Stimulated activated CD8-positive, alpha-beta memory T cell treated with anti-CD3 and anti-CD28 coated beads, Interleukin-12 subunit alpha, Interleukin-12 subunit beta, amount 100 ng/mL, for 1 hour (primary cell): Measurements from ENCODE around the gene SETD6.

Source experiments
- DNase-seq: peaks from one replicate; pipeline ENCODE4 v3.0.0-alpha.2; 2020; ENCODE audit warnings: low read depth

The SETD6 gene

GRCh38 chr16:58493756-58494431 lies 21.4 kb upstream of the SETD6 start:
- DNase-seq = no peak

GRCh38 chr16:58494981-58495520 lies 20.3 kb upstream of the SETD6 start:
- DNase-seq = no peak

GRCh38 chr16:58495521-58496331 lies 19.6 kb upstream of the SETD6 start:
- no peak for DNase-seq

DNA sequence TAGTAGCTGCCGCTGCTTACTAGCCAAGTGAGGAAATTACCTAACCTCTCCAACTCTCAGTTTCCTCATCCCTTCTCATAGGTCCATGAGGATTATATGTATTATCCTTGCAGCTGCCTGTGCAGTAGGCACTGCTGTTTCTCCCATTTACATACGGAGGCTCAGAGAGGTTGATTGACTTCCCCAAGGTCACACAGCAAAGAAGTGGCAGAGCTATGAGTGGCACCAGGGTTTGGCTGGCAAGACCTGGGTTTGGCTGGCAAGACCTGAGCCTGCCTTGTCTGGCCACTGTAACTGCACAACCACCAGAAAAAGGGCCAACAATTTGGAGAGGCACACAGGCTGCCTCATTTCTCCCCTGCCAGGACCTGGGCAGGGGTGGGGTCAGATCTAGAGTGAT lies 17.8 kb upstream of the SETD6 start:
- DNase-seq = no peak

DNA sequence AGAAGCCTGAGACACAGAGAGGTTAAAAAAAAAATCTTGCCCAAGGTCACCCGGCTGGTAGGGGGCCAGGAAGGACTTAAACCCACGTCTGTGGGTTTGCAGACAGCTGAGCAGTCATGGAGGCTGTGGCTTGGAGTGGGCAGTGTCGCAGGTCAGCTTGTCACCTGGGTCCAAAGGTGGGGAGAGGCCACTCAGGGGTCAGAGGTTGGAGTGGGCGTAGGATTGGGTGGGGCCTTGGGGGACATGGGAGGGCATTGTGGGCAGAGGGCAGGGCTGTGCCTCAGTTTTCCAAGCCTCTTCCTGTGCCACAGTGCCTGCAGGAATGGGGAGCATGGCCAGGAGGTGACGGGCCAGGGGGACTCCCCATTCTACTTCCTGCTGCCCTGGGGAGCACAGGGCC lies 17.4 kb upstream of the SETD6 start:
- no peak for DNase-seq

GRCh38 chr16:58498341-58499091 lies 16.8 kb upstream of the SETD6 start:
- DNase-seq = no peak

DNA sequence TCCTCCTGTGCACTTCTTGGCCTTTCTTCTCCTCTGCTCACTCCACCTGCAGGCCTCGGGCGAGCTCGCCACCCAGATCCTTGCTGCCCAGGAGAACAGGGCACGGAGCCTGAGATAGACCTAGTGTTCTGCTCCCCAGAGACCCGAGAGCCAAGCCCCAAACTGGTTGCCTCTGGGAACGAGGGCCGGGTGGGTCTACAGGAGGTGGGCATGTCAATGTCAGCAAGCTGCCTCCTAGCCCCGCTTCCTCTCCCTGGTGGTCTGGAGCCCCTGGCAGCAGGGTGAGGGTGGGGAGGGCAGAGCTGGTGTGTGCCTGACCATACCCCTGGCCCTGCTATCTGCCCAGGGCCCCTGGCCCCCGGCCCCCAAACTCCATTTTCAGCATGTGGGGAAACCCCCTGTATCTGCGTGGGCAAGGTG lies 16.2 kb upstream of the SETD6 start:
- DNase-seq = no peak

GRCh38 chr16:58499615-58500351 lies 15.5 kb upstream of the SETD6 start, which contains the start of gene NDRG4:
TSS of gene NDRG4 (plus strand) at chr16:58500143. CDS start at chr16:58500249, 106 bp downstream.
- DNase-seq = no peak

GRCh38 chr16:58500430-58501241 lies 14.7 kb upstream of the SETD6 start:
- no peak for DNase-seq

GRCh38 chr16:58501242-58502131 lies 13.8 kb upstream of the SETD6 start:
- DNase-seq = no peak

- DNase-seq = no peak
Observed at GRCh38 chr16:58502217-58502921, 12.9 kb upstream of the SETD6 start.

GRCh38 chr16:58503166-58503862 lies 12.0 kb upstream of the SETD6 start:
- no peak for DNase-seq

GRCh38 chr16:58503863-58504688 lies 11.2 kb upstream of the SETD6 start:
- DNase-seq = no peak

- DNase-seq = no peak
Observed at GRCh38 chr16:58506241-58507194, 8.8 kb upstream of the SETD6 start.

GRCh38 chr16:58507195-58507962 lies 7.9 kb upstream of the SETD6 start:
- no peak for DNase-seq
